ENCODE data around the gene TOGARAM1.

DNA sequence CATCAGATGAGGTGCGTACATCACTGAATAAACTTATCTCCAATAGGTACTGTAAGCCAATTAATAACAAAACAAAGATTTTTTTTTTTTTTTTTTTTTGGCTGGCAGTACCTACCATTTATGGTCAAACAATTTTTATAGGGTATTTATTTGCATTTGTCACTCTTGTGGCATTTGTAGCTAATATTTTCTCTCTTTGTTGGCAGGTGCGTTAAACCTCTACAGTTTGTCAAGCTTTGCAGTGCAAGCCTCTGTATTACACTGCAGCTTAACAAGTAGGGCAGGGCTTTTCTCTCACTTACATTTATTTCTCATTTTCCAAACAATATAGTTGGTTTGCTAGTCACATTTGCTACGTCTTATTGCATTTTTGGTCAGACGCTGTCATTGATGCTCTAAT is 134.2 kb downstream of the TOGARAM1 start:
- no peak for TF ChIP-seq POLR2A (IDR thresholded peaks at IDR 0.05; ENCODE audit: low read depth, low read length)
- no peak for TF ChIP-seq POLR2AphosphoS5 (IDR thresholded peaks at IDR 0.05; ENCODE audit: insufficient read depth, low read depth, low read length)
- TF ChIP-seq, protein P1, sequence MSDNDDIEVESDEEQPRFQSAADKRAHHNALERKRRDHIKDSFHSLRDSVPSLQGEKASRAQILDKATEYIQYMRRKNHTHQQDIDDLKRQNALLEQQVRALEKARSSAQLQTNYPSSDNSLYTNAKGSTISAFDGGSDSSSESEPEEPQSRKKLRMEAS (IDR thresholded peaks at IDR 0.05; ENCODE audit: insufficient read depth, insufficient read length), result no peak
- TF ChIP-seq, protein P2, sequence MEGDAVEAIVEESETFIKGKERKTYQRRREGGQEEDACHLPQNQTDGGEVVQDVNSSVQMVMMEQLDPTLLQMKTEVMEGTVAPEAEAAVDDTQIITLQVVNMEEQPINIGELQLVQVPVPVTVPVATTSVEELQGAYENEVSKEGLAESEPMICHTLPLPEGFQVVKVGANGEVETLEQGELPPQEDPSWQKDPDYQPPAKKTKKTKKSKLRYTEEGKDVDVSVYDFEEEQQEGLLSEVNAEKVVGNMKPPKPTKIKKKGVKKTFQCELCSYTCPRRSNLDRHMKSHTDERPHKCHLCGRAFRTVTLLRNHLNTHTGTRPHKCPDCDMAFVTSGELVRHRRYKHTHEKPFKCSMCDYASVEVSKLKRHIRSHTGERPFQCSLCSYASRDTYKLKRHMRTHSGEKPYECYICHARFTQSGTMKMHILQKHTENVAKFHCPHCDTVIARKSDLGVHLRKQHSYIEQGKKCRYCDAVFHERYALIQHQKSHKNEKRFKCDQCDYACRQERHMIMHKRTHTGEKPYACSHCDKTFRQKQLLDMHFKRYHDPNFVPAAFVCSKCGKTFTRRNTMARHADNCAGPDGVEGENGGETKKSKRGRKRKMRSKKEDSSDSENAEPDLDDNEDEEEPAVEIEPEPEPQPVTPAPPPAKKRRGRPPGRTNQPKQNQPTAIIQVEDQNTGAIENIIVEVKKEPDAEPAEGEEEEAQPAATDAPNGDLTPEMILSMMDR (IDR thresholded peaks at IDR 0.05; ENCODE audit: extremely low read depth in 1 of 2, insufficient read depth in 1 of 2, low read depth in 1 of 2, low read length in 2 of 2), result no peak

All from endothelial cell of umbilical vein (primary cell).